HG03442 (cell line): ENCODE measurements around the gene SUSD2.

Experiments used
- ATAC-seq: cut with Tn5 transposase; IDR thresholded peaks from one replicate; pipeline ENCODE4 v1.9.1; 2021; ENCODE audit warnings: mild to moderate bottlenecking, moderate library complexity; ENCODE audit not compliant: unreplicated experiment

Gene SUSD2

DNA sequence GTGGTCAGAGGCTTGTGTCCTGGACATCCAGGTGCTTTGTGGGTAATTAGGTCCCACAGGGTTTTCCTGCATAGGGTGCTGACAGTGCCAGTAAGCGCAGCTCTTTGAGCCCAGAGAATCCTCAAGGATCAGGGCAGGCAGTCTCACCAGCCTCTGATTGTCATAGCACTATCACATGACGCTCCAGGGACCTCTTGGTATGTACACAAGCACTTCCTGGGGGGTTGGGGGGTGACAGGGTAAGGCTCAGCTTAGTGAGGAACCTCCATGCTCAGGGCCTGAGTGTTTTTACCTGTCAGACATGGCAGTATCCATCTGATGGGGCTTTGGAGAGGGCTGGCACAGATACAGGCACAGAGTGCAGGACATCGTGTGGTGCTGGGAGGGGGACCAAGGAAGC is 27.9 kb upstream of the SUSD2 start:
- ATAC-seq: no peak

DNA sequence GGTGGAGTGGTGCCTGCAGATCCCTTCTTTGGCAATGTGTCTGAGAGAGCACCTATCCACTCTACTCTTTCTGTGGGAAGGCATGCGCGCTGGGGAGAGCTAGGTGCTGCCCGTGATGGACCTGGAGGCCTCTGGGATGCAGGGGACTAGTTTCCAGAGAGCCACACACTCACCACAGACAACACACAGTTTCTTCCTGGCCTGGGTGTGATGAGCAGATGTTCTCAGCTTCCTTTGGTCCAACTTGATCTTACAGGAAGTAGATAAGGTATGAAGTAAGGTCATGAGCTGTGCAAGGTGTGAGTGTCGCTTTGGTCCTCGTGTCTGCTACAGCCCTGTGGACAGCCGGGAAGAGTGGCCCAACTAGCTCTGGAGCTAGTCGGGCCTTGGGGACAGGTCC is 27.3 kb upstream of the SUSD2 start:
- ATAC-seq: no peak

DNA sequence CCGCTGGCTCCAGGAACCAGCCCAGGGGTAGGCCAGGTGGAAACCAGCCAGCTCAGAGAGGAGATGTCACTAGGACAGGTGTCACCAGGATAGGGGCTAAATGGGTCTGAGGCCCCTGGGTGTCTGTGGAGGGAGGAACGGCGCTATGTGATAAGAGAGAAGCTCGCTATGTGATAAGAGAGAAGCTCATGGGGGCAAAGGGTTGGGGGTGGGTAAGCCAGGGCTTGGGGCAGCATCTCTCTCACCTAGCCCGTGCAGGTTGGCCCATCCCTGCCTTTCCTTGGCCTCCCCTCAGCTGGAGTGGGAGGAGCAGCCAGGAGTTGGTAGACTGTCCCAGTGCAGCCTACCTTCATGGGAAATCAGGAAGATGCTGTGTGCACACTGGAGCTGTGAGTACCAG is 26.5 kb upstream of the SUSD2 start:
- no peak for ATAC-seq

DNA sequence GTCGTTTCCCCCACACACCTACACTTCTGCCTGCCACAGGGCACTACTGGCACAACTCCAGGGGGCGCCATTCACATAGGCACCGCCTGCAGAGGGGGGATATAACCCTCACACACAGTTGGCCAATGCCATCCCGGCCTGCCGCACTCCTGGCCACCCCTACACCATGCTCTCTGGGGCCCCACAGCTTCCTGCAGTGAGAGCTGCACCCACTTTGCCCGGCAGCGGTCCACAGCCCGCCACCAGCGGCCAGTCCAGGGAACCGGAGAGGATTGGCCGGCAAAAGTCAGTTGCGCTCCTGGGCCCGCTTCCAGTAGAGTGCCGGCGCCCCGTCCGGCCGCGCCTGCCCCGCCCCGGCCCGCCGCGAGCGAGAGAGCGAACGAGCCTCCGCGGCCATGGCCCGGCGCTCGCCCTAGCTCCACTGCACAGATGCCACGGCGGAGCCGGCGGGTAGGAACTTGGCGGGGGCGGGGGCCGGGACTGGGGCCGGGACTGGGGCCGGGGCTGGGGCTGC is 25.6 kb upstream of the SUSD2 start:
- peak; percentile 28 for ATAC-seq

DNA sequence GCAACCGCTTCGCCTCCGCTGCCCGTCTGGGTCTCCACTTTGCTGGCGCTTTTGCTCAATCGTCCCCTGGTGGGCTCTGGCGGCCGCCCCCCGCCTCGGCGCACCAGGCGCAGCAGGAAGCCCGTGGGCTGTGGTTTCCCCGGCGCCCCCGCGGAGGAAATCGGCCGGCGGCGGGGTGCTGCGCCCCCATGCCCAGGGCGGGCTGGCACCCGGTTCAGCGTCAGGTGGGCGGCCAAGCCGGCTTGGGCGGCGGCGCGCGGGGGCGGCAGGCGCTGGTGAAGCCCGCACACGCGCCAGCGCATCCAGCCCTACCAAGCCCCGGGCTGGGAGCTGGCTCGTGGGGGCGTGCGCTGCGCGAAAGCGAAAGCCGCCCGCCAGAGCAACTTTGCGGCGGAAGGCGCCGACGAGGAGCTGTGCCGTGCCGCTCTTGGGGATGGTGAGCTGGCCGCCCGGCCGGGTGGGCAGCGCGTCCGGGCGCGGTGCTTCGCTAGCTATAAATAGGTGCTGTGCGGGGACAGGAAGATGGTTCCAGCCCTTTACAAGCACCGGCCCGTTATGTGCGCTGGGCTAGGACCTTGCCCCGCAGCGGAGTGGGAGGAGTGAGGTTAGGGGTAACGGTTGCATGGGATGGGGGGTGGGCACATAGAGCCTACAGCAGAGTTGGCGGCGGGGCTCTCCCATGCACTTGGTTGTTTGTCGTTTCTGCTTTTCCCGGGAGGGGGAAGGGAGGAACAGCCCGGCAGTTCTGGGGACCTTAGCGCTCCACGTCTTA is 25.0 kb upstream of the SUSD2 start:
- ATAC-seq: peak; percentile 25

DNA sequence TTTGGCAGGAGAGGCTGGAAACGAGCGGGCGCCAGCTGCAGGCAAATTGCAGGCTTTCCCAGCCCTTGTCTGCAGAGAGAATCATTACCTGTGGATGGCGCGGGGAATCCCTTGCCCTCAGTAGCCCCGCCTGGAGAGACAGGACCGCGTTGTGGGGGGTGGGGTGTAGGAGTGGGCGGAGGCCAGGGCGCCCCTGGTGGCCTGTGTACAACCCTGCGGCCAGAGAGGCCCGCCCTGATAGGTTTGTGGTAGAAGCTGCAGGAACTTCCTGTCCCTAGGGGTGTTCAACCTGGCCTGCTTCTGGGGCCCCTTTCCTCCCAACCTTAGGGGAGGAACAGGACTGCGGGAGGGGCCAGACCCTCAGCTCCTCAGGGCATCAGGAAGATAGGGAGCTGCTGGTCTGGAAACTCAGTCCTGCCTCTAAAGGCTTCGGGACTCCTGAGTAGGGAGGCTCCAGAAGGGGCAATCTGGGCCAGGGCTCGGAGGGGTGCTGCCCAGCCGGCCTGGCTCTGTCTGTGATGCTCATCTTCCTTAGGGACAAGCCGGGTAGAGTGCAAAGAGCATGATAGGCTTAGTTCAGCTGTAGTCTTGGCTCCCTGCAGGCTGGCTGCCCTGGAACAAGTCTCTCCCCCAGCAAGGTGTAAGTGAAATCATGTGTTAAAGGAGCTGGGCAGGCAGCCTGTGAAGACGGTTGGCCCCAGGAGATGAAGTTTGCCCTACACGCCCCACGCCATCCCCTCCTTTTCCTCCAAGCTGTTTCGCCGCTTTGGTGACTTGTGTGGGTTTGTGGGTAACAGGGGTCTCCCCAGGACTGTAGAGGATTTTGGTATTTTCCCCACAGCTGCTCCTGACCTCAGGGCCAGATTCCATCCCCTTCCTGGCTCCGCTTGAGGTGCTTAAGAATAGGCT is 24.1 kb upstream of the SUSD2 start:
- peak; percentile 66 for ATAC-seq

DNA sequence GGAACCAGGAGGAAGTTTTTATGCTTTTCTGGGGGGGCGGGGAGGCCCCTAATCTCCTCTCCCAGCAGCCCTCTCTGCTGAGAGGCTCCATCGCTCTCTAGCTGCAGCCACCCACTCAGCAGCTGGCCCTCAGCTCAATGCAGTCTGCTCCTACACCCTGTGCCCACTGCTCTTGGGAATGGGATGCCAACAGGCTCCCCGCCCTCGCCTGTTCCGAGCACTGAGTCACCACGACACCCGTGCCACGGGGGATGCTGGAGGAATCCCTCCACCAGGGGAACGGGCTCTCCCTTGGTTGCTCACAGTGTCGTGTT is 23.5 kb upstream of the SUSD2 start:
- no peak for ATAC-seq

DNA sequence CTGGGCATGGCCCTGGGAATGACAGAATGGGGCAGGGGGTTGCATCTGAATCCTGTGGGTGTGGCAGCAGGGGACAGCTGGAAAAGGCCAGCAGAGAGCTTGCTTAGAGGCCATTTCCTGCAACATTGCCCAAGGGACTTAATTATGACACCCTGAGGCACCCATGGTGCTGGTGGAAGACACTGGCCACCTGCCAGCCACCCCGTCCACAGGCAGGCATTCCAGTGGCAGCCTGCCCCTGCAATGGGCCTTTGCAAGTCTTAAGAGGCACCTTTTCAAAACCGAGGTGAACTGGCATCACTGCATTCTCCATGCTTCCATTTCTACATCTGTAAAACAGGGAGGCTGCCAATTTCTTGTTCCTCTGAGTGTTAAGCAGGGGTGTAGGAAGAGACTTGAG is 21.6 kb upstream of the SUSD2 start:
- no peak for ATAC-seq

DNA sequence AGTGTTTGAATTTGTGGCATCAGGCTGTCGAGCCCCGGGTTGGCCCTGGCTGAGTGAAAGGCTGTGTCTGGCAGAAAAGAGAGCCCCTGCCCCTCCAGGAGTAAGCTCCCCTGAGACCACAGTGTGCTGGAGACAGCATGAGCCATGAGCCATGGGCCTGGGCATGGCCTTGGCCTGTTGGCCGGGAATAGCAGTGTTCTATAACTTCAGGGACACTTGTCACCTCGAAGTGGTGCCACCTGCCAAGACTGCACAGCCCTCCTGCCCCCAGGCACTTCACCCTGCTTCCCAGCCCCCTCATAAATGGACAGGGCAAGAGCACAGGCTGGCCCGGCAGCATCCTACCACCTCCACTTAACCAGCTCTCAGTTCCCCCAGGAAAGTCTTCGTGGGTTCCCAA is 20.7 kb upstream of the SUSD2 start:
- no peak for ATAC-seq

DNA sequence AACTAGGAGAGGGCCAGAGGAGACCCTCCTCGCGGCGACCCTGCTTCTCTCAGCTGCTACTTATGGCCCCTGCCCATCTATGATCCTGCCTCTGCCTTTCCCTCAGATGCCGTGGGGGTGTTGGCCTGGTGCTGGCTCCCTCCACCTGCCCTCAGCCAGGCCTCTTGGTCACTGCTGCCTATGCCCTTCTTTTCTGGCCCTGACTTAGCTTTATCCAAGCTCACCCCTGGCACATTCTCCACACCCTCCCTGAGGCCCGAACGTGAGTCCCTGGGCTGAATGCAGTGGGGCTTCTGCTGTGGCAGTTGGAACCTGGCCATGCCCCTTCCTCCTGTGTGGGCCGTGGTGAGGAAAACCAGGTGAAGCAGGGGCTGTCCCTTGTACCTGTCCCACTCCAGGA is 19.8 kb upstream of the SUSD2 start:
- ATAC-seq: no peak

DNA sequence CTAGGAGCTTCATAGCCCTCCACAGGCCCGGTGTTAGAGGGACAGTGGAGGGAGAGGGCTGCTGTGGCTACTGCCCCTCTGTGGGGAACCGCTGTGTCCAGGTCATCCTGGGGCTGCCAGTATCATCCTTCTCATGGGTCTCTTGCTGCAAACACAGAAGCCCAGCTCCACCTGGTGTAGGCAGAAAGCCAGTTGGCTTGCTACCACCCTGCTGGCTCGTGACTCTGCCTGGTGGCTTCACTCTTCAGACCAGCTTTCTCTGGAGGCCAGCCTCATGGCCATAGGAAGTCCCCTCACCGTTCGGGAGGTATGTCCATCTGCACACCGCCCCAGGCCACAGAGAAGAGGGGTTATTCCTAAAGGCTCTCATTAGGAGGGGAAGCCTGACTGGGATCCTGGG is 19.4 kb upstream of the SUSD2 start:
- no peak for ATAC-seq

DNA sequence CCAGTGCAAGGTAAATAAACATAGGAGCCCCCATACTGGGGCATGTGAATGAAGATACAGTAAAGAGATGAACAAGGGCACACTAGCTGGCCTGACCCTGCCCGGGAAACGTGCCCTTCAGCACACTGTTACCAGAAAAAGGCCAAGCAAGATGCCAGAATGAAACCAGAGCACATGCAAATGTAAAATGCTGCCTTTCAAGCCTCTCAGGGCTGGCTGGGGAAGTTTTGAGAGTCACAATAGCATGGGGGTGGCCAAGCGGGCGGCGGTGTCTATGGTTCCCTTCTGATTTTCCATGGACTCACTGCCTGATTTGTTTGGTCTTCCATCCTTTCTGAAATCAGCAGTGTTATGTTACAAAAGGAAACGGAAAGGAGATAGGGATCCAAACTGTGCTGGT is 18.9 kb upstream of the SUSD2 start:
- ATAC-seq: no peak

DNA sequence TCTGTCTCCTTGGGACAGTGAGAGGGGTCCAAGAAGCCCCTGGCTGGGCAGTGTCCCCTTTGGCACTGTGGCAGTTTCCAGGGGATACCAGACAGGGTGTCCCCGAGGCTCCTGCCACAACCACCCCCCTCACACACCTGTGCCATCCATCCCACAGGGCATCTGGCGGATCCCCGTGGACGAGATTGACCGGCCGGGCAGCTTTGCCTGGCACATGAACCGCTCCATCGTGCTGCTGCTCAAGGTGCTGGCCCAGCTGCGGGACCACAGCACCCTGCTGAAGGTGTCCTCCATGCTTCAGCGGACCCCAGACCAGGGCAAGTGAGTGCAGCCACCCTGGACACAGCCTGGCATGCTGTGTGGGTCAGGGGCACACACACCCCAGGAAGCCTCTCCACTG is 17.0 kb upstream of the SUSD2 start:
- ATAC-seq: no peak

DNA sequence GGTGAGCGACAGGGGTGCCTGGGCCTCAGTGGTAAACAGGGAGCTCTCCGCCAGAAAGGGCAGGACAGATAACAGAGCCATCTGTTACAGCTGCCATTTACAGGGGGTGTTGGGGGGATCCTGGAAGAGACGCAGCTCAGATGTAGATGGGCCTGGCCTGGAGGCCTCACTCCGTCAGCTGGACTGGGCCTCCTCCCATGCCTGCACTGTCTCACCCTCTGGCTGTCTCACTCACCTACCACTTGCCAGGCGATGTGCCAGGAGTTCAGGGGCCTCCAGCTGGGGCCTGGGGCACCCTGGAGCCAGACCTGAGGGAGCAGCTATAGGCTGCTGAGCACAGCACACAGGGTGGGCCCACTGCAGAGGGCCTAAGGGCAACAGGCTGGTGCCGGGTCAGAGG is 16.3 kb upstream of the SUSD2 start:
- ATAC-seq: no peak

DNA sequence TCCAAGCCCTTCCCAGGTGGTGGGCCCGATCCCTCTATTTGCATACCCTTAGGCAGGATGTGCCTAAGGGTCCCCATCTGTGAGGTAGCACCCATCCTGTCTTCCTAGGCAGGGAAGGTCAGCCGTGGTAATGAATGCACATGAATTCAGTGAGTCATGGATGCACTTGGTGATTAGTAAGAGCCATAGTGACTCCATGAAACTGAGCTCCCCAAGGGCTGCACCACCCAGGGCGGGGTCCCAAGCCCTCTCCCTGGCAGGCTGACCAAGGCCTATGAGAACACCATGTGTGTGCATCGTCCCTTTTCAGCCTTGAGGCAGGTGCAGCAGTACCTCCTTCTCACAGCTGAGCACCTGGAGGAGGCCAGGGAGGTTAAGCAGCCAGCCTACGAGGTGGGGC is 15.6 kb upstream of the SUSD2 start:
- ATAC-seq: no peak

DNA sequence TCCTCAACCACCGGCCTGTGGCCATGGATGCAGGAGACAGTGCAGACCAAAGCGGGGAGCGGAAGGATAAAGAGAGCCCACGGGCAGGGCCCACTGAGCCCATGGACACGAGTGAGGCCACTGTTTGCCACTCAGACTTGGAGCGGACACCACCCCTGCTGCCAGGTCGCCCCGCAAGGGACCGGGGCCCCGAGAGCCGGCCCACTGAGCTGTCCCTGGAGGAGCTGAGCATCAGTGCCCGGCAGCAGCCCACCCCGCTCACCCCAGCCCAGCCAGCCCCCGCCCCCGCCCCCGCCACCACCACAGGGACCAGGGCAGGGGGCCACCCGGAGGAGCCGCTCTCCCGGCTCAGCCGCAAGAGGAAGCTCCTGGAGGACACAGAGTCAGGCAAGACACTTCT is 14.5 kb upstream of the SUSD2 start:
- ATAC-seq: no peak

DNA sequence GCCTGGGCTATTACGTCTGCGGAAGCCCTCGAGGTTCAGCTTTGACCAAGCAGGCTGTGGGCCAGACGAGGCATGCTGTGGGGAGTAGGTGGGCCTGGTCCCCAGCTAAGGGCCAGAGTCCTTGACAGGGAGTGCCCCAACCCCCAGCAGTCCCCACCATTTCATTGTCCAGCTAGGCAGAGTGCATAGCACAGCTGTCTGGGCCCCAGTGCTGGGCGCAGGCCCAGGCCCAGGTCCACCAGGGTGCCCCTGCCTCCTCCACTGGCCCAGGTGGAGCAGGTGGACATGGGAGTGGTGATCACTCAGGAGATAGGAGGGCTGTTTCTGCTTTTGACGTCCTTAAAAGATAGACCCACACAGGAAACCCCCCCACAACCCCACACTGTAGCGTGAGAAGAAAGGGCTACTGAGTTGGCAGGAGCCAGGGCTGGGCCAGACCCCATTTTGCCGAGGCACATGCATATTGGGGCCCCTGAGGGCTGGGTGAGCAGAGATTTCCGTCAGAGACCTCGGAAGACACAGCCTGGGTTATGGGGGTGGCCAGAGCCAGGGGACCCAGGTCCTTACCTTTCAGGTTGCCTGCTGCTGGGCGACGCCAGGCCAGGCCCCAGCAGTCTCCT is 11.7 kb upstream of the SUSD2 start:
- ATAC-seq: no peak

DNA sequence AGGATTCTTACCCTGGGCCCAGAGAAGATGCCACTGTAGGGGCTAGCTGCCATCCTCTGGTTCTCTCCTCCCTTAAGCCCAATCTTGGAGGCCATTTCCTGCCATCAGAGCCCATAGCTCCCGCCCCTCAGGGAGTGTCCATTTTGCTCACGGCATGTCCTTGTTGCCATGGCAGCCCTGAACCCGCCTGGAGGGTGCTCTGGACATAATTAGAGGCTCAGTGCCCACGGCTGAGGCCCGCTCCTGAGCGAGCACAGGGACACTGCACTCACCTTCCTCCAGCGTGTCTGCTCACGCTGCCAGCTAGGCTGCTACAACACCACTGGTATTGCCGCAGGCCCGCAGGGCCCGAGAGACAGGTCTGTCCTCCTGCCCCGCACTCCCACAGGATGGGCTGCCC is 11.1 kb upstream of the SUSD2 start:
- no peak for ATAC-seq

DNA sequence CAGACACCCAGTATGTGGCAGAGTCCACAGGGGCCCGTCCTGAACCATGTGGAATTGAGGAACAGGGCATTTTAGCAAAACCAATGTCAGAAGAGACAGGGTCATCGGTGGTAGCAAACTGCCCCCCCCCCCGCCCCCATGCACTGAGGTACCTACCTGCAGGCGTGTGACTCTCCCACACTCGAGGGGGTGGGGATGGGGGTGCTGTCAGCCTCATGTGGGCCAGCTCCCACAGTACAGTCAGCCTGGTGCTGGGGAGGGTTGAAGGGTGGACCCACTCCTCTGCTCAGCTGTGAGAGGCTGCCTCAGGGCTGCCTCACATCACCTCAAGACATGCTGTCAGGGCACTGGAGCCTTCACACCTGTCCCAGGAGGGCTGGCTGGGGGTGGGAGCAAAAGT is 10.7 kb upstream of the SUSD2 start:
- no peak for ATAC-seq

DNA sequence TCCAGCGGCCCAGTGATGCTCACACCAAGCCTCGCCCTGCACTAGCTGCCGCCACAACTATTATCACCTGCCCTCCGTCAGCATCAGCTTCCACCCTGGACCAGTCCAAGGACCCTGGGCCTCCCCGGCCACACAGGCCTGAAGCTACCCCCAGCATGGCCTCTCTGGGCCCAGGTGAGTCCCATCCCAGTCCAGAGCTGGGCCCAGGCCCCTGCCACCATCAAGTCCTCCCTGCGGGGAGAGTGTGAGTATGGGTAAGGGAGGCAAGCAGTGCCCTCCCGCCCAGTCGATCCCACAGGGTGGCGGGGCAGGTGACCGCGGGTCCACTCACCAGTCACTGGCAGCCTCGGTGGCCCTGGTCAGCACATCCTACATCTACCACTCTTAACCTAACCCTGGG is 9.5 kb upstream of the SUSD2 start:
- no peak for ATAC-seq

DNA sequence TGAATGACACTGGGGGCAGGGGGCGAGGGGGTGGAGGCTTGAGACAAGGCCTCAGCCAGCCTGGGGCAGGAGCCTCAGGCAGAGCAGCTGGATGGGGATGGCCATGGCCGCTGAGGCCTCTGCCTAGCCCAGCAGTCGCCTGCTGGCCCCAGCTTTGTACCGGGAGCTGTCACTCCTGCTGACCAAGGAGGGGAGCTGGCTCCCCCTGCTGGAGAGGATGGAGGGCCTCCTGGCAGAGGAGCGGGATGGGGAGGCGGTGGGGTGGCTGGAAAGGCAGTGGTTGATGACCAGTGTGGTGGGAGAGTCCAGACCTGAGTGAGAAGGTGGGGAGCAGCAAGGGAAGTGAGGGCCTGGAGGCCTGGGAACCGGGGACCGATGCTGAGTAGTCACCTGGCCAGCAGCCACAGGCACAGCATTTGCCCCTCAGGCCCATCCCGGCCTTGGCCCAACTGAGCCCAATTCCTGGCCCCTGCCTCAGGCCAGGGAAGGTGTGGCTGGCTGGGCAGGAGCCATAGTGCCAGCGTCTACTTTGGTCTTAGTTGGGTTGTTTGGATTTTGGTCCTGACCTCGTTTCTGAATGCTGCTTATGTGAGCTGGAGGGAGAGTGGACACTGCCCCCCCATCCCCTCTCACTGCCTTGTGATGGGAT is 6.0 kb upstream of the SUSD2 start:
- ATAC-seq: no peak
